ENCODE results near the gene KCND3. TPM values are rescaled to one million over a fixed set of nuclear protein-coding genes. Genes with fewer than 3 reads are reported as not detected.

KCND3 gene
- total RNA-seq, 1 experiment from 2014 or later = 0.15 TPM

GRCh38 chr1:112034277-112034676, 44.8 kb upstream of the KCND3 start:
- H4K20me1 ChIP-seq (ENCODE audit: control insufficient read depth, insufficient read depth, insufficient read length) = no peaks in the 10 kb centered on the region
- H3K27ac Mint-ChIP-seq = no peak overlapping the region
- no peak overlapping the region for H2AFZ ChIP-seq (ENCODE audit: low read length)
- no peaks in the 10 kb centered on the region for H3K4me1 ChIP-seq (ENCODE audit: insufficient read depth, low read length)
- no peak for TF ChIP-seq CTCF (conservative IDR thresholded peaks at IDR 0.05)
- no peak overlapping the region for H2BK12ac ChIP-seq (ENCODE audit: insufficient read length, low read depth, low read length)
- no peaks in the 10 kb centered on the region for H3K79me1 ChIP-seq (ENCODE audit: insufficient read depth, low read depth, low read length, poor library complexity, severe bottlenecking)
- H3K4me3 Mint-ChIP-seq = no peak overlapping the region
- peaks cover 0 to 7% of the 10 kb centered on the region in 2 experiments; a peak in 2 of 4 replicates for H3K4me1 Mint-ChIP-seq
- H3K27me3 Mint-ChIP-seq (ENCODE audit: low read depth) = peaks cover 10% of the 10 kb centered on the region
- no peak overlapping the region for H2BK120ac ChIP-seq (ENCODE audit: low read depth, low read length, poor library complexity, severe bottlenecking)
- no peak overlapping the region for H3K9ac ChIP-seq (ENCODE audit: extremely low read depth, insufficient read length, low read length)
- no peak overlapping the region for H4K91ac ChIP-seq (ENCODE audit: insufficient read length, low read depth, low read length)
- H3K4me2 ChIP-seq (ENCODE audit: insufficient read depth, insufficient read length, low read length) = no peak overlapping the region
- DNase-seq = no peak
- H3T11ph ChIP-seq (ENCODE audit: low read length) = no peak overlapping the region
- H3K14ac ChIP-seq (ENCODE audit: insufficient read depth, low read length) = no peak overlapping the region
- no peaks in the 10 kb centered on the region for H3K9me3 ChIP-seq (ENCODE audit: control insufficient read depth, low read depth, low read length)
- H3K27ac ChIP-seq (ENCODE audit: insufficient read length, low read depth, low read length) = no peak overlapping the region
- no peak overlapping the region for H3K56ac ChIP-seq (ENCODE audit: insufficient read length, low read depth, low read length)
- H2BK15ac ChIP-seq (ENCODE audit: low read depth, low read length) = no peak overlapping the region
- no peak overlapping the region for H3K23ac ChIP-seq (ENCODE audit: insufficient read length, low read depth, low read length)
- H3K79me2 ChIP-seq (ENCODE audit: insufficient read depth, low read length) = no peaks in the 10 kb centered on the region
- no peak overlapping the region for H2AK5ac ChIP-seq (ENCODE audit: insufficient read length, low read length)
- no peak overlapping the region for H2BK5ac ChIP-seq (ENCODE audit: insufficient read length, low read length)
- H4K8ac ChIP-seq (replicated peaks; ENCODE audit: insufficient read length, low read depth, low read length) = no peak overlapping the region
- H3K23me2 ChIP-seq (ENCODE audit: insufficient read length, low read depth, low read length, poor library complexity, severe bottlenecking) = no peaks in the 10 kb centered on the region
- H3K36me3 Mint-ChIP-seq (ENCODE audit: insufficient read depth in 1 of 3, low read depth in 3 of 3) = no peaks in the 10 kb centered on the region; a peak in 1 of 7 replicates
- no peak overlapping the region for H2BK20ac ChIP-seq (ENCODE audit: low read depth, low read length, poor library complexity, severe bottlenecking)
- no peak overlapping the region for H3K4ac ChIP-seq (ENCODE audit: low read depth, low read length)
- H3K18ac ChIP-seq (ENCODE audit: insufficient read length, low read depth, low read length) = no peak overlapping the region
- no peaks in the 10 kb centered on the region for H3K9me3 Mint-ChIP-seq
- no CpG with 5 or more reads among the region's 1 CpG for WGBS (ENCODE audit: extremely low coverage, insufficient read length, low lambda C conversion rate)
- peaks cover 2% of the 10 kb centered on the region; the same call in 1 of the 2 replicates for H3K27me3 ChIP-seq (ENCODE audit: insufficient read depth, low read length)
- H4K5ac ChIP-seq (ENCODE audit: insufficient read length, low read depth, low read length) = no peak overlapping the region

Measured in H9 (cell line).